Osteocyte (in vitro differentiated cells): ENCODE data around the gene GAL. TPM values are rescaled to one million over a fixed set of nuclear protein-coding genes. Genes with fewer than 3 reads are reported as not detected.

ENCODE experiments used
- DNase-seq: peaks from one replicate; pipeline ENCODE4 v3.0.0; 2021; ENCODE audit warnings: mixed read lengths; ENCODE audit not compliant: unreplicated experiment; ENCODE audit errors: extremely low spot score
- H3K27ac Mint-ChIP-seq: one replicate; pipeline ENCODE4 v1.8.0; 2021; ENCODE audit warnings: mild to moderate bottlenecking, mixed read lengths; ENCODE audit not compliant: unreplicated experiment
- H3K27me3 Mint-ChIP-seq: one replicate; pipeline ENCODE4 v1.8.0; 2021; ENCODE audit warnings: mixed read lengths; ENCODE audit not compliant: unreplicated experiment
- H3K36me3 Mint-ChIP-seq: one replicate; pipeline ENCODE4 v1.8.0; 2021; ENCODE audit warnings: mixed read lengths; ENCODE audit not compliant: unreplicated experiment
- H3K4me1 Mint-ChIP-seq: one replicate; pipeline ENCODE4 v1.8.0; 2021; ENCODE audit warnings: mixed read lengths; ENCODE audit not compliant: unreplicated experiment
- H3K4me3 Mint-ChIP-seq: one replicate; pipeline ENCODE4 v1.8.0; 2021; ENCODE audit warnings: mild to moderate bottlenecking, moderate library complexity, mixed read lengths; ENCODE audit not compliant: unreplicated experiment
- H3K9me3 Mint-ChIP-seq: one replicate; pipeline ENCODE4 v1.8.0; 2021; ENCODE audit warnings: mixed read lengths; ENCODE audit not compliant: unreplicated experiment
- total RNA-seq: library from RNA; stranded (reverse); gene quantifications from 2 replicates; pipeline ENCODE4 v1.2.1, GENCODE V29; 2021
- TF ChIP-seq, protein P1 (sequence below): fragments of 200-600 bp; sonication (generic); IDR thresholded peaks from 2 replicates; pipeline ENCODE4 v1.5.0; 2021; ENCODE audit warnings: antibody characterized with exemption, mild to moderate bottlenecking, moderate library complexity

The GAL gene
- total RNA-seq, 1 donor from 2014 or later, result not detected

DNA sequence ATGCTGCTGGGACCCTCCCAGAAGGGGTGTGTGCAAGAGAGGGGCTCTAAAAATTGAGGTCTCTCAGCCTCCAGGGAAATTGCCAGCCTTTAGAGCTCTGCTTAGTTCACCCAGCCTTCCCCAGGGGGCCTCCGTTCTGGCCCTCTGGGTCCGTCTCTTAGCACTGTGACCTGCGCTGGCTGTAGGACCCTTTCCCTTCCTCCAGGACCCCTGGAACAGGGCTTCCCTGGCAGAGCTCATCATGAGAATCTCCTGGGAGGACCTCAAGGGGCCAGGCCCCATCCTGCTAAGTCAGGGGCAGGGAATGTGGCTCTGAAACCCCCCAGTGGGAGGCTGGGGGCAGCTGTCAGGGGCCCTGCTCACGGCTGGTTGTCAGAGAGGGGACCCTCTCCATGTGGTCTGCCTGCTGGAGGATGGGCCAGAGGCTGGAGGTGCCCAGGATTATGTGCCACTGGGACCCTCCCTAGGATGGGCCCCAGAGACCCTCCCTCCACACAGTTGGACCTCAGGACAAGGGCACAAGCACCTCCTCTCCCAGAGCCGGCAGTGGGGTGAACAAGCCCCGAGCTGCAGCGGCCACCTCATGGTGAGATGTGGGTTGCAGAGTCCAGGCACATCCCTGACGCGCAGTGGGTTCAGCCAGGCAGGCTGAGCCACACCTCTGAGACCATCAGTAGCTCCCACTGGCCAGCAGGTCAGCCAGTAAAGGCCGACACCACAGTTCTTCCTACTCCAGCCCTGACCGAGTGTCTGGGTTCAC lies 27.1 kb upstream of the GAL start:
- TF ChIP-seq, protein P1, sequence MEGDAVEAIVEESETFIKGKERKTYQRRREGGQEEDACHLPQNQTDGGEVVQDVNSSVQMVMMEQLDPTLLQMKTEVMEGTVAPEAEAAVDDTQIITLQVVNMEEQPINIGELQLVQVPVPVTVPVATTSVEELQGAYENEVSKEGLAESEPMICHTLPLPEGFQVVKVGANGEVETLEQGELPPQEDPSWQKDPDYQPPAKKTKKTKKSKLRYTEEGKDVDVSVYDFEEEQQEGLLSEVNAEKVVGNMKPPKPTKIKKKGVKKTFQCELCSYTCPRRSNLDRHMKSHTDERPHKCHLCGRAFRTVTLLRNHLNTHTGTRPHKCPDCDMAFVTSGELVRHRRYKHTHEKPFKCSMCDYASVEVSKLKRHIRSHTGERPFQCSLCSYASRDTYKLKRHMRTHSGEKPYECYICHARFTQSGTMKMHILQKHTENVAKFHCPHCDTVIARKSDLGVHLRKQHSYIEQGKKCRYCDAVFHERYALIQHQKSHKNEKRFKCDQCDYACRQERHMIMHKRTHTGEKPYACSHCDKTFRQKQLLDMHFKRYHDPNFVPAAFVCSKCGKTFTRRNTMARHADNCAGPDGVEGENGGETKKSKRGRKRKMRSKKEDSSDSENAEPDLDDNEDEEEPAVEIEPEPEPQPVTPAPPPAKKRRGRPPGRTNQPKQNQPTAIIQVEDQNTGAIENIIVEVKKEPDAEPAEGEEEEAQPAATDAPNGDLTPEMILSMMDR, result no peak
- H3K9me3 Mint-ChIP-seq, result no peaks in the 10 kb centered on the region
- peak overlapping the region; percentile 70 for H3K27ac Mint-ChIP-seq
- no peak for DNase-seq
- peaks cover 23% of the 10 kb centered on the region for H3K27me3 Mint-ChIP-seq
- H3K4me1 Mint-ChIP-seq, result peaks cover 24% of the 10 kb centered on the region
- H3K36me3 Mint-ChIP-seq, result peaks cover 2% of the 10 kb centered on the region
- no peak overlapping the region for H3K4me3 Mint-ChIP-seq

- Mint-ChIP-seq H3K4me3 (no peak overlapping the region), H3K27me3 (peaks cover 30% of the 10 kb centered on the region), H3K27ac (peak overlapping the region; percentile 70), H3K36me3 (peaks cover 2% of the 10 kb centered on the region), H3K9me3 (no peaks in the 10 kb centered on the region), H3K4me1 (peaks cover 23% of the 10 kb centered on the region)
- TF ChIP-seq, protein P1, result no peak
- no peak for DNase-seq
Measured at GRCh38 chr11:68658097-68658496, 26.2 kb upstream of the GAL start.

DNA sequence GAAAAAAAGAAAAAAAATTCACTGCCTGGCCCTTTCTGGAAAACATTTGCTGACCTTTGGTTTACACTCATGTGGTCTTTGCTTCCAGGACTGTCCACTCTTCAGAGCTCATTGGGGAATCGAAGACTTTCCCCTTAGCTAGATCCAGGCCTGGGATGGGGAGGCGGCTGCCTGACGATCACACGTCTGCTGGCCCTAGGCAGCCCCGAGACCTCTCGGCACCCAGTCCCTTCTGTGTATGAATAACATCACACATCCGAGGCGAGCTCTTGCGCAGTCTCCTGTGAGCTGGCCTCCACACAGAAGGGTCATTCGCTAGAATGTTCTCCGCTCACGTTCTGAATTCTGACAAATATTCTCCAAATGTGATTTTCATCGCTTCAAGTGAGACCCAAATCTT lies 25.7 kb upstream of the GAL start:
- TF ChIP-seq, protein P1, result no peak
- H3K27me3 Mint-ChIP-seq, result peaks cover 30% of the 10 kb centered on the region
- no peaks in the 10 kb centered on the region for H3K9me3 Mint-ChIP-seq
- peak overlapping the region; percentile 93 for H3K27ac Mint-ChIP-seq
- peaks cover 23% of the 10 kb centered on the region for H3K4me1 Mint-ChIP-seq
- peak overlapping the region; percentile 47 for H3K4me3 Mint-ChIP-seq
- peaks cover 5% of the 10 kb centered on the region for H3K36me3 Mint-ChIP-seq
- DNase-seq, result no peak

DNA sequence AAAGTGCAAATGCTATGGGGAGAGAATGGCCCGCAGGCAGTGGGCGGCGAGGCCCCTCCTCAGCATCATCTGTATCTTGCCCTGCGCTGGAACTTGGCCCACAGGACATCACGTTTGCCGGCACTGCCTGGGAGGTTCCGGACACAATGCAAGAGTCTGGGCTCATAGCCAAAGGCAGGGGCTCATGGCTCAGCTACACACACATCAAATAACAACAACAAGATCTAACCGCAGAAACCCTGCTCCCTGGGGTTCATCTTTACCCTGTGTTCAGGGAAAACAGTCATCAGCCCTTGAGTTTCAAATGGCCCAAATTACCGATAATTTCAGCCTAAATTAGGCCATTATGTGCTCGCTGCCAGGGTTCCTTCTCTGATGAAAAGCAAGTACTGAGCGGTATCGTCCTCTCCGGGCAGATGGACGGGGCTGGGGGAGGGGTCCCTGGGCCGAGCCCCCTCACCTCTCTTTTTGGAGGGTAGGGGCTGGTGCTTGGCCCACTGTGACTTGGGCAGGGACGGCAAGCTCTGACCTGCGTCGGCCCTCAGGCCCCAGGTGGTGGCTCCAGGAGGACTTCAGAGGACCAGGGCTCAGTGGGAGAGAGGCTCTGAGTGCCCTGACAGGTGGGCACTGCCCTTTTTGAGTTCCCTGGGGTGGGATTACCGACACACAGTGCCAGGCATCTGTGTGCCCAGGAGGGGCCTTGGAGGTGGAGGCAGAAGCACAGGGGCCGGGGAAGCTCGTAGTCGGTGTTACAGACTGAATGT lies 25.0 kb upstream of the GAL start:
- Mint-ChIP-seq H3K36me3 (peaks cover 5% of the 10 kb centered on the region), H3K4me3 (peak overlapping the region; percentile 47), H3K9me3 (no peaks in the 10 kb centered on the region), H3K4me1 (peaks cover 23% of the 10 kb centered on the region), H3K27me3 (peaks cover 34% of the 10 kb centered on the region), H3K27ac (peak overlapping the region; percentile 93)
- TF ChIP-seq, protein P1, result no peak
- DNase-seq, result peak; percentile 94
